GM19043 (cell line): ENCODE results near the gene SMIM1.
"Not testable (repeated sequence)": the region's sequence is repeated elsewhere in the genome, so short reads cannot be mapped to it uniquely, and the experiment has no call there.

Source experiments
- ATAC-seq: cut with Tn5 transposase; IDR thresholded peaks from one replicate; pipeline ENCODE4 v1.9.1; 2021; ENCODE audit warnings: low read depth; ENCODE audit not compliant: unreplicated experiment

Gene SMIM1

DNA sequence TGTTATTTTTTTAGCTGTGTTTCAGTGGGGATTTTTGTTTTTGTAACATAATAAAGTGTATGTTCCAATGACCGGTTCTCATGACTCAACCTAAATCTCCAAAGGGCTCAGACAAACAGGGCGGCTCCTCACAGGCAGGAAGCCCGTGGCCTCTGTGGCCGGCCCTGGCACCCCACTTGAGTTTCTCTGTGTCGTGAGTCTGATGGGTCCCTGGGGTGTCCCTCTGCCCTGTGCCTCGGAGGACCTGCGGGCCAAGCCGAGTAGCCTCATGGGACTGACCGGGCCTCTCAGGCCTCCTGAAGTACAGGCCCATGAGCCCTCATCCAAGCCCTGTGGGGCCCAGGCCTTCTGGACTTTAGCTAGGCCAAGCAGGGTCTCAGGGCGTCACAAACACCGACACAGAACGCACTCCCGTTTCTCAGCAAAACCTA is 36.4 kb upstream of the SMIM1 start:
- ATAC-seq, result no peak

DNA sequence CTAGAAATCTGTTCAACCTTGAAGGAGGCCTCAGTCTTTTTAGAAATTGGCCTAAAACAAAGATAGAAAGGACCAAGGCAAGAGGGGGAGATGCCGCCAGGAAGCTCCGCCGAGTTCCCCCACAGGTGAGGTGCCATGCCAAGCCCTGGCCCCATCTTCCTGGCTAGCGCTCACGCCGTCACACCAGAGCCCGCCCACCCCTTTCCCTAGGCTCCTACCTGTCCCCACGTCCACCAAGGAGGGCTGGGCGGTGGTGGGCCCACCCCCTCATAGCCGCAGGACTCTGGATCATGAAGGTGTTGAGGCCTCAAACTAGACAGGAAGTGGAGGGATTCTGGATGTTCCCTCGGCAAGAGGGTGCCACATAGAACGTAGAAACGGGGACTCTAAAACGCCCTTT is 35.8 kb upstream of the SMIM1 start:
- no peak for ATAC-seq

DNA sequence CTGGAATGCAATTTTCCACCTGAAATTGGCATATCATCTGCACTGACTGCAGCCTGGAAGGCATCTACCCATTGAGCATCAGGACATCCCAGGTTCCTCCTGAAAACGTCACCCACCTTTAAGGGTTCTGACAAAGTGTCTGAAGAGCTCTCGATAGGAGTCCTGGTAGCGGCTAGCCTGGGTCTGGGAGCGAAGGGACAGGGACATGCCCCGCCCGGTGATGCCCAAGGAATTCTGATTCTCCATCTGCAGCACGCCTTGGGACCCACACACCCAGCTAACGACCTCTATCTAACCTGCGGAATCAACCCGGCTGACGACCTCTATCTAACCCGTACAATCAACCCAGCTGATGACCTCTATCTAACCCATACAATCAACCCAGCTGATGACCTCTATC is 33.6 kb upstream of the SMIM1 start:
- no peak for ATAC-seq

DNA sequence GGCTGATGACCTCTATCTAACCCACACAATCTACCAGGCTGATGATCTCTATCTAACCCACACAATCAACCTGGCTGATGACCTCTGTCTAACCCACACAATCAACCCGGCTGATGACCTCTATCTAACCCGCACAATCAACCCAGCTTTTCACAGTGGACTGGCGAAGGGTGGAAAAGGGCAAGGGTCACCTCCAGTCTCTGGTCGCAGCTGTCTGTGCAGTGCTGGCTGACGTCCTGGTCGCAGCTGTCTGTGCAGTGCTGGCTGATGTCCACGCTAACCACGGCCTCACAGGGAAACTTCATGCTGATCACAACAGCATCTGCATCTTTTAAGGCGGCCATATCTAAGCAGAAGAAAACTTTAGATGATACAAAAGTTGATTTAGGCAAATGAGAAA is 32.5 kb upstream of the SMIM1 start:
- ATAC-seq, result no peak

DNA sequence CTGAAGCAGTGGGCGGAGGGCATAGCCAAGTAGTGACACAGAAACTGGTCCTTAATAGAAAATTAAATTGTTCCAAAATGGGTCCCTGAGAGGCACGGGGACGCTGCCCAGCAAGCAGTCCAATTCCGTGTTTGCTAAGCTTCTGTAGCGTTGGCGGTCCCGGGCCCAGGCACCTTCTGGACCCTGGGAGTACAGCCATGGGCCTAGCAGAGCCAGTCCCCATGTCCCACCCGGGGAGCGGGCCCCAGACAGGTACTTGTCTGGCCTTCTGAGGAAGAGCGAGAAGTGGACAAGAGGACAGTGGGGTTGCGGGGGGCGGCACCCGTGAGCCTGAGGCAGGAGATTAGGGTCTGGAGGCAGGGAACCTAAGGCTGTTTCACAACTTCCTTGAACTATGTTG is 31.8 kb upstream of the SMIM1 start:
- ATAC-seq, result no peak

DNA sequence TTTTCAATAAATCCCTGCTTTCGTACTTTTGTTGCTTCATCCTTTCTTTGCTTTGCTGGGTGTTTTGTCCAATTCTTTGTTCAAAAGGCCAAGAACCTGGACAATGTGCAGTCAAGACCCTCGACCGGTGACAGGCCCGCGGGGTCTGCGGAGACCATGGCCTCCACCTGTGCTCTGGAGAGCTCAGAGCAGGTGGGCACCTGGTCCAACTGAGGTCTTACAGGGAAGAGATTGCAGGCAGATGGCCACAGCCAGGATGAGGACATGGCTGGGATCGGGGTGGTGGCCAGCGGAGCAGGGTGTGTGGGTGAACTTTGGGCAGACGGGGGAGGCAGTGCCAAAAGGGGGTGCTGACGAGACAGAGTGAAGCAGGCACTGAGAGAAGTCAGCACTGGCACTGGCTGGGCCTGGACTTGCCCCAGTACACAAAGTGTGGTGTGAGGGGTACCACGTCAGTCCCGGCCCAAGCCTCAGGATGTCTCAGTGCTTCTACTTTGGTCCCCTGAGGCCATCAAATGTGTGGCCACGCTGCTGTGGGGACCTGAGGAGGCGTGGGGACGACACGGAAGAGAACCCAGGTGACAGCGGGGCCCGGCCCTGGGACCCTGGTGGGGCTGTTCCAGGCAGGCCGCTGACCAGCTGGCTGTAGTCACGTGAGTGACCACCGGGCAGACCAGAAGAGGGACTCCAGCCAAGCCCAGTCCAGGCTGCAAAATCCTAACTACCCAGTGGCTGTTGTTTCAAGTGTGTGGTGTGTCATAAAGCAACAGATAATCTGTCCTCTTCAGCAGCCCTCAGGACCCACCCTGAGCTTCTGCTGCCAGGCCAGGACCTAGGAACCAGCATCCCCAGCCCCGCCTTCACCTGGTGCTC is 30.7 kb upstream of the SMIM1 start:
- ATAC-seq, result no peak

DNA sequence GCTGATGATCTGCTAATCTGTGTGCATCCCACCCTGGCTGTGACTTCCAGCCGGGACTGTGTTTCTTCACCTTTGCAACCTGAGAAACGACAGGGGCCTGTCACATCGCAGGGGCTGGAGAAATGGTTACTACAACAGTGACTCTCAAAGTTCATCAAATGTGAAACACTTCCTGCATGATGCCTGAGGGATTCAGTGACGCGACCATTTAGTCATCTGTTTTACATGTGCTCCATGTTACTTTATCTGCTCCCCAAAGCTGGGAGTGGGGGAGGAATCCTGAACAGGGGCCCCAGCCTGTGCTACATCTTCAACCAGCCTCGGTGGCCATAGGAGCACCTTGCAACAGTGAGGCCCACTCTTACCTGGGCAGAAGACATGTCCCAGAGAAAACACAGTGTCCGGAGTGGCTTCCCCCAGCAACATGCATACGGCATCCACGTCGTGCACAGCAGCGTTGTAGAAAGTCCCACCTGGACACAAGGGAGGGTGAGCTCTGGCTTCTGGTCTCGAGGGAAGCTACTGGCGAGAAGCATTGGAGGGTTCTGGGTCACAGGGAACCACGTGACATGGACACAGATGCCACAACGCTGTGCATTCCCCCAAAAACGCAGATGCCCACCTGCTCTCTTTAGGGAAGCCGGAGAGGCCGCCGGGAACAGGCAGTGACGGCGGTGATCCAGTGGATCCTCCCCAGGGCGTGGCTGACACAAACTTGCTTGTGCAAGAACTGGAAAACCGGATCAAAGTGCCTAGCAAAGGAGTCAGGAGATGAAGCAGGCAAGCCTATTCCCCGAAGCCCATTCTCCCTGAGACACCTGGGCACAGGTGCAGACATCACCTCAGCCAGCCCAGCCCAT is 29.9 kb upstream of the SMIM1 start:
- no peak for ATAC-seq

DNA sequence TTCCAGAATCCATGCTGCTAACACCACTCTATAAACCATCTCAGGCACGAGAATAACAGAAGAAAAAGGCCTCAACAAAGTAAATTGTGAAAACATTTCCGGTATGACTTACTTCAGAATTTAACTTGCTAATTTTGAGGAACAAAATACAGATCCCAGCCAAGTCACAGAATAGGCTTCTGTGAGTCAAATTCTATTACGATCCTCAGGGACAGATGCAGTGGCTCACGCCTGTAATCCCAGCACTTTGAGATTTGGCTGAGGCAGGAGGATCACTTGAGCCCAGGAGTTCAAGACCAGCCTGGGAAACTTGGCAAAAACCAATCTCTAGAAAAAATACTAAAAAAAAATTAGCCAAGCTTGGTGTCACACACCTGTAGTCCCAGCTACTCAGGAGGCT is 29.1 kb upstream of the SMIM1 start:
- ATAC-seq, result no peak

DNA sequence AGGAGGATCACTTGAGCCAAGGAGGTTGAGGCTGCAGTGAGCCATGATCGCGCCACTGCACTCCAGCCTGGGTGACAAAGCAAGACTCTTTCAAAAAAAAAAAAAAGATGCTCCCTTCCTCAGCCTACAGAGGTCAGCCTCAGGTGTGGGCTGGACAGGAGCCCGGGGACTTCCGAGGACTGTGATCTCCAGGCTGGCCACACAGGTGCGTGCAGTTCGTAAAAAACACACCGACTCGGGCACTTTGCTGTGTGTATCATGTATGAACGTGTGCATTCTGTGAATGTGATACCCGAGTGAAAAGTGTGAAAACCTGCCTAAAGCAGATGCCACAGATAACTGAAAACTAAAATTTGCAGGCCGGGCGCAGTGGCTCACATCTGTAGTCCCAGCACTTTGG is 28.7 kb upstream of the SMIM1 start:
- no peak for ATAC-seq

DNA sequence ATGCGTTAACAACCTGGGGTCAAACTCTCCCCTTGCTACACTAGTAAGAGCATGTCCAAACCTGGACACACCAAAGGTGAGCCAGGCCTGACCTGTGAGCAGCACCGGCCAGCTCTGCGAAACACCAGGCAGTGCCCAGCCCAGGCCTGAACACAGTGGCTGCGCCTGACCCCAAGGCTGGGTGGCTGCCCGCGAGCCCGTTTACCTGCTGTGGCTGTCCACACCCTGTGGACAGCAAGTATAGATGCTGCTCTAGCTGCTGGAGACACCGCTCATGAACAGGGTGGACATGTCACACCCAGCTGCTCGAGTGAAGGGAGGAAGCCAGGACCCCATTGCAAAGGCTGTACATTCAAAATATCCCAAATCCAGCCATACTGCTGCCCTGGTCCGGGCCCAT is 27.9 kb upstream of the SMIM1 start:
- no peak for ATAC-seq

DNA sequence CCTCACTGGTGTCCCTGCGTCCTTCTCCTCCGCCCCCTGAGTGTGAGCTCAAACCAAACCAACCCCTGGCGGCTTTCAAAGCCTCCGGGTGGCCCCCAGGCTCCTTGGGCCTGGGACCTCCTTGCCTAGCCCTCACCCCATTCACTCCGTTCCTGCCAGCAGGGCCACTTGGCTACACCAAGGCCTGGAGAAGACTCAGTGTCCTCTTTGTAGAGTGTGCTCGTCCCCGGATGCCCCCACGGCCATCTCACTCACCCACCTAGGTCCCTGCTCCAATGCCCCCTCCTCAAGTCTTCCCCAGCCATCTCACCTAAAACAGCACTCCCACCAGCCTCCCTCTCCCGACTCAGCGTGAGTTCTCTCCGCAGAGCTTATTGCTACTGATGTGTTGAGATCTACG is 27.5 kb upstream of the SMIM1 start:
- no peak for ATAC-seq

DNA sequence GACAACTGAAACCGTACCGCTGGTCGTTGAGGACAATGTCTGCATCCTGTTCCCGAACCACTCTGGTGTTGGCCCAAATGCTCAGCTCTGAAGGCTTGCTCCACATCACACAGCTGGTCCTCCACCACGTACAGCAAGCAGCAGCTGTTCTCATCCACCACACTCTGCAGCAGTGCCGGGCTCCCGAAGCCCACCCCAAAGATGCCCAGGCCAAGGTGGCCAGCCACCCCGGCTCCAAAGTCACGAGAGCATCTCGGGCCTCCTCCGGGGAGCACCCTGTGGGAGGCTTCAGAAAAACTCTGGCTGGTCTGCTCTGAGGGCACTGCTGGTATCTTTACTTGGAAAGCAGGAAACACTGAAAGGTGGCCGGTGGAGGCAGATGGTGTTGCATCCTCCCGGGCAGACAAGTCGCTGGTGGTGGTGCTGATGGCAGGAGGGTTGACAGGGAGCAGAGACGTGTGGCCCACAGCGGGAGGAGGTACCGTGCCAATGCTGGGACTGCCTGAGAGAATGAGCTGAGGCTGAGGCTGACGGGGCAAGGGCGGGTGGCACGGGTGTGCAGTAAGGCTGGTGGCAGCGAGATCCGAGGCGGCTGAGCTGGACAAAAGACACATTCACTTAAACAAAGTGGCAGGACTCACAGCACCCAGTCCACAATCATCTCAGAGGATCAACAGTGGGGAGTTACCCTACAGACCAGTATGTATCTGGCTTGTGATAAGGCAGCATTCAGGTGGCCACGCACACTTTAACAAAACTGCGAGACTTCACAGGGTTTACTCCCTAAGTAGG is 26.8 kb upstream of the SMIM1 start:
- no peak for ATAC-seq

DNA sequence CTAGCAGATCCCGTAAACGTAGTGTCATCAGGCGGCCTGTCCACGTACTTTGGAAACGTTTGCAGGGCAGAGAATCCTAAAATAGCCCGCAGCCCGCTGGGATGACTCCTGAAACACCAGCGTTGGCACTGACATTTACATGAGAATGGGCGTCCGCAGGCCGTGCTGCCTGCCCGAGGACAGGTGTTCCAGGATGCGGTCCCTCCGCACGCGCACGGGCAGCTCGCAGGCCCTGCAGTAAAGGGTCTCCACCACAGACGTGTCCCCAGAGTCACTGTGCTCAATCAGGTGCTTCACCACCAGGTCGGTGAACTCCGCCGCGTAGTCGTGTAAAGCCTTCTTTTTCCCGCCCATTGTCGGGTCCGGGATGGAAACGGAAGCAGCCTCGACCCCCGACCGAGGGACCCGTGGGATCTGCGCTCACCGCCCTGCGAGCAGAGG is 26.1 kb upstream of the SMIM1 start:
- no peak for ATAC-seq

DNA sequence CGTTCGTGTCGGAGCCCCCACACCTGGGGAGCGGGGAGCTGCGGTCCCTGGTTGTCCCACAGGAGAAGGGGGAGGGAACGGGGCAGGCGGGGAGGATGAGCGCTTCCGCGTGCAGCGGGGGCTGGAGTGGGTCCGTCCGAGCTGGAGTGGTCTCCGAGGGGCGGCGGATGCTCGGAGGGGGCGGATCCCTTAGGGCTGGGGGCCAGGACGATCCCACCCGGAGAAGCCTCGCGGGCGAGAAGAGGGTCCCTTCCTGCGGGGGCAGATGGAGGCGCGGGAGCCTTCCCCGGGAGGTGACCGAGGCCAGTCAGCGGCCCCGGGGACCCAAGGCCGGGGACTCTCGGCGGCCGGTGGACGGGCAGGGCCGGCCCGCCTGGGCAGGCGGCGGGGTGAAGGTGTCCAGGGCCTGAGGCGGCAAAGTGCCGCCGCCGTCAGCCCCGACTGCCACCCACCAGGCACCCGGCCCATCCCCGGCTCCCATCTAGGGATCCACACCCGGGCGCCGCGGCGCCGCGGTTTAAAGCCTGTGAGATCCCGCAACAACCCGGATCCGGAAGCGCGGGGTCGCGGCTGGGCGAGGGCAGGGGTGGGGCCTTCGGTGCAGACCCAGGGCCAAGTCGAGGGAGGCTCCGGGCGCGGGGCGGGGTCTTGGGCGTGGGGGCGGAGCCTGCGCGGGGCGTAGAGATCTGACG is 25.6 kb upstream of the SMIM1 start:
- ATAC-seq, result peak; percentile 86

DNA sequence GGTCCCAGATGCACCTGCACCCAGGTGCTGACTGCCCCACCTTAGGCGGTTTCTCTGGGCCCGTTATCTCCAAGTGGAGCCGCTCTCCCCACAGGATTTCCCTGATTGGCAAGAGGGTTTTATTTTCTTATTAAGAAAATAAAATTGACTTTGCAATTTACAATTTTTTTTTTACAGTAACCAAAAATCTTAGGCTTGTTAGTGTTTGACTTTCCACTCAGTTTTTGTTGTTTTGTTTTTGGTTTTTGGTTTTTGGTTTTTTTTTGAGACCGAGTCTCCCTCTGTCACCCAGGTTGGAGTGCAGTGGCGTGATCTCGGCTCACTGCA is 25.1 kb upstream of the SMIM1 start:
- ATAC-seq, result no peak

DNA sequence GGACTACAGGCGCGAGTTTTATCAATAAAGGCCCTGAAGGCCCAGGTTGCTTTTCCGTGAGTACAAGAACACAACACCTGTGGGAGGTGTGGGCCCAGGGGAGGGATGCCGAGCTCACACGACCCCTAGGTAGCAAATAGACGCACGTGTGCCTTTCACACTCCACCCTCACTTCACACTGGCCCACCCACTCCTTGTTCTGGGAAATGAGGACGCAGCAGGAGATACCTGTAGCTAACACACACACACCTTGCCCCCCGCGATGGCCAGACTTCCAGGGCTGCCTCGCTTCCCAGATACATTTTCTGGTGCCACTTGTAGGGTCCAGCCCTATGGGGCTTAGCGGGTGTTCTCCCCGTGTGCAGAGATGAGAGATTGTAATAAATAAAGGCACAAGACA is 24.6 kb upstream of the SMIM1 start:
- ATAC-seq, result no peak

DNA sequence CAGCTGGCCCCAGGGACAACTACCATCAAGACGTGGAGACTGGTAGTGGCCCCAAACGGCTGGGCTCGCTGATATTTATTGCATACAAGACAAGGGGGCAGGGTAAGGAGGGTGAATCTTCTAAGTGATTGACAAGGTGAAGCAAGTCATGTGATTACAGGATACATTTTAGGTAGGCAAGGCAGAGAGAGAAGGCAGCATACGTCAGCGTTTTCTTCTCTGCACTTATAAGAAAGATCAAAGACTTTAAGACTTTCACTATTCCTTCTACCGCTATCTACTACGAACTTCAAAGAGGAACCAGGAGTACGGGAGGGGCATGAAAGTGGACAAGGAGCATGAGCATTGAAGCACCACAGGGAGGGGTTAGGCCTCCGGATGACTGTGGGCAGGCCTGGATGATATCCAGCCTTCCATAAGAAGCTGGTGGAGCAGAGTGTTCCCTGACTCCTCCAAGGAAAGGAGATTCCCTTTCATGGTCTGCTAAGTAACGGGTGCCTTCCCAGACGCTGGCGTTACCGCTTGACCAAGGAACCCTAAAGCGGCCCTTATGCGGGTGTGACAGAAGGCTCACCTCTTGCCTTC is 24.1 kb upstream of the SMIM1 start:
- not testable (repeated sequence) for ATAC-seq

DNA sequence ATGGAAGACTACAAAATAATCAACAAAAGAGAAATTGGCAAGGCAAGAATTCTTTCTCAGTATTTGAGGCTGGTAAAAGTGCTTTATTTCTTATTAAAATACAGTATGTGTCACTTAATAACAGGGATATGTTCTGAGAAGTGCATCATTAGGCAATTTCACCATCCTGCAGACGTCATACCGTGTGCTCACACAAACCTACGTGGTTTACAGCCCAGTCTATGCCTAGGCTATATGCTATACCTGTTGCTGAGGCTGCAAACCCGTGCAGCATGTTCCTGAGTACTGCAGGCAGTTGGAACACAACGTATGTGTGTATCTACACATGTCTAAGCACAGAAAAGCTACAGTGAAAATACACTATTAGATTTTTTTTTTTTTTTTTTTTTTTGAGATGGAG is 23.0 kb upstream of the SMIM1 start:
- no peak for ATAC-seq

DNA sequence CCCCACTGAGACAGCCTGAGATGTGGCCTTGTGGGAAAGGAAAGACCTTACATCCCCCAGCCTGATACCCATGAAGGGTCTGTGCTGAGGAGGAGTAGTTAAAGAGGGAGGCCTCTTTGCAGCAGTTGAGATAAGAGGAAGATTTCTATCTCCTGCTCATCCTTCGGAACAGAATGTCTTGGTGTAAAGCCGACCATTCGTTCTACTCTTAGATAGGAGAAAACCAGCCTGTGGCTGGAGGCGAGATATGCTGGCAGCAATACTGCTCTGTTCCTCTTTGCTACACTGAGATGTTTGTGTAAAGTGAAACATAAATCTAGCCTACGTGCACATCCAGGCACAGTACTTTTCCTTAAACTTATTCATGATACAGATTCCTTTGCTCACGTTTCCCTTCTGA is 21.8 kb upstream of the SMIM1 start:
- ATAC-seq, result no peak

DNA sequence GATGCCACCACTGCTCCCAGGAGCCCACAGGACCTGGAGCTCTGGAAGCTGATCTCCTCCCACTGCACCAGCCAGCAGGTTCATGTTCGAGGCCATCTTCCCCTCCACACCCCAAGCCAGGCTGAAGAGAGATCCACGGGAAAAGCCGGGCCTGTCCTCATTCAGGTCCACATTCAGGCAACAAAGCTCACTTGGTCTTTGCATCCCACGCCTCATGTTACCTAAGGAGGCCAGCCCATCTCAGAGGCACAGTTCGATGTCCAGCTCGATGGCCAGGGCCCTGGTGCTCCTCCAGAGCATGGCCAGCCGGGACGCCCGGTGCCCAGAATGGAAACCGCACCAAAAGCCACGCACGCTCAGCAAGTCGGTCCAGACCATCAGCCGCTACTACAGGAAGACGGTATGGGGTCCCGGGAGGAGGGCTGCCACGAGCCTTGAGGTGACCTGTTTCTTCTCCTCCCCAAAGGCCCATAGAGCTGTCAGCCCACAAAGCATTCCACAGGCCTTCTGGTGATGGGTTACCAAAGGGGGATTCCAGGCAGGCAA is 20.1 kb upstream of the SMIM1 start, which contains the start of gene CCDC27:
TSS of gene CCDC27 (plus strand) at position 51 of the 546 bp plus-strand sequence. CDS start at position 83, 32 bp downstream.
- ATAC-seq, result no peak
